OCI-M2 (cell line): ENCODE measurements around the gene MROH2B.

Source experiments
- DNase-seq: peaks from one replicate; lab custom pipeline; 2025; ENCODE audit not compliant: unreplicated experiment; lab: John Stamatoyannopoulos, UW

The MROH2B gene

DNA sequence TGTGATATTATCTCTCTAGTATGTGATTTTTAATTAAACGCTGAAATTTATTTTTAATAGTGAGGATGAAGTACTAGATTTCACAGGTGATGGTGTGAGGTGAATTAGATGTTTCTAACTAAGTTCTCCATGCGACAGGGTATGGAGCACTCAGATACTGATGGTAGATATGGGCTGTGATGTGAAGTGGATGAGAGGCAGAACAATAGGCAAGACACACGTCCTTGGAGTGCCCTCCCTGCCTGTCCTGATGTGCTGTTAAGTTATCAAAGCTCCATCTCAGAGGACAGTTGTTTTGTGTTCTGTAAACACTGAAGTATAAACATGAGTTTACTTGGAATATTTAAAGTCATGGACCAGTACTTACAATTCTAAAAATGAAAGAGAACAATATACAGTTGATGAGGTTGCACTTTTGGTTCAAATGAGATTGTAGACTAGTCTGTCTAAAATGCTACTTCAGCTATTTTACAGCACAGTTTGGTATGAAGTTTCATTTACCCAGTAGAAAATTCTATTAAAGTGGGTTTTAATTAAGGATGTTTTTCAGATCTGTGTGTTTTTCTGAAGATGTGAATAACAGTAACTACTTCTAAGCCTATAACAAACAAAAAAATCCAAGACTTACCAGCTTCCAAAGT lies 97.7 kb downstream of the MROH2B start:
- no peak for DNase-seq

DNA sequence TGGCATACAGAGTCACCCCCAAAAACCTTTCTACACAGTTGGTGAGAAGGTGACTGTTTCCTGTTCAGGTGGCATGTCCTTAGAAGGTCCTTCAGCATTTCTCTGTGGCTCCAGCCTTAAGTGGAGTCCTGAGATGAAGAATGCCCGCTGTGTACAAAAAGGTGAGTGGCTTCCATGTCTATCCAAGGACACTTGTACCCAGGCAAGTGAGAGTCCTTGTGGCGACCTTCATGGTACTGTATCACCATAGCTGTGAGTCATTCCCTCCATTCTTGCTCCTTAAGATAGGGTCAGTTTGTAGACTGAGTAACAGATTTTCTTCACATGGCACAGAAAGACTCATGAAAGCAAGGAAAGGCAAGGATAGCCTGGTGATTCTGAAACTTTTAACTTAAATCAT lies 98.7 kb downstream of the MROH2B start:
- DNase-seq = no peak

GRCh38 chr5:40962207-40962955 lies 108.8 kb downstream of the MROH2B start:
- DNase-seq = no peak

GRCh38 chr5:40960037-40960436 lies 111.1 kb downstream of the MROH2B start:
- DNase-seq = no peak

DNA sequence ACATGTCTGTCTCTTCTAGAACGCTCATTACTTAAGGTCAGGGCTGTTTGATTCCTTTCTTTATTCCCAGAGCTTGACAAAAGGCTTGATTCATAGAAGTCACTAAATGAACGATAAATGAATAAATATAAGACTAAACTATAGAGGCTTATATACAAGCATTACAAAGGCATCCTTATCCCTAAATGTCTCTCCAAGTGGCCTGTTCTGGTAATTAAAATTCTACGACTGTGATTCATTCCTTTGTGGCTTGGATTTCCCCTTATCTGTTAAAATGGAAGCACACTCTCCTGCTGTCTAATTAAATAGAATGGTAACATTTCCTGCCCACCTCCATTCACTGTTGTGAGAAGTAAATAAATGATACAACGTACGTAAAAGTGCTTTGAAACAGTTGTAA lies 112.3 kb downstream of the MROH2B start:
- DNase-seq = no peak

GRCh38 chr5:40957048-40957447 lies 114.1 kb downstream of the MROH2B start:
- DNase-seq = no peak

- no peak for DNase-seq
These were observed 115.8 kb downstream of the MROH2B start for GRCh38 chr5:40955313-40955712.
